ENCODE results near the gene L2HGDH. TPM values are rescaled to one million over a fixed set of nuclear protein-coding genes. Genes with fewer than 3 reads are reported as not detected.

L2HGDH gene
- total RNA-seq, 1 donor from 2014 or later = 10.8 TPM

- H3K4me3 Mint-ChIP-seq = no peak overlapping the region
- DNase-seq (ENCODE audit: extremely low spot score, unreplicated experiment) = no peak
- no peak overlapping the region for H3K27ac Mint-ChIP-seq
- no peaks in the 10 kb centered on the region for H3K9me3 Mint-ChIP-seq
- no peaks in the 10 kb centered on the region for H3K27me3 Mint-ChIP-seq
- peaks cover 4% of the 10 kb centered on the region for H3K36me3 Mint-ChIP-seq
- peaks cover 5% of the 10 kb centered on the region for H3K4me1 Mint-ChIP-seq (ENCODE audit: unreplicated experiment)
- TF ChIP-seq, protein P1, sequence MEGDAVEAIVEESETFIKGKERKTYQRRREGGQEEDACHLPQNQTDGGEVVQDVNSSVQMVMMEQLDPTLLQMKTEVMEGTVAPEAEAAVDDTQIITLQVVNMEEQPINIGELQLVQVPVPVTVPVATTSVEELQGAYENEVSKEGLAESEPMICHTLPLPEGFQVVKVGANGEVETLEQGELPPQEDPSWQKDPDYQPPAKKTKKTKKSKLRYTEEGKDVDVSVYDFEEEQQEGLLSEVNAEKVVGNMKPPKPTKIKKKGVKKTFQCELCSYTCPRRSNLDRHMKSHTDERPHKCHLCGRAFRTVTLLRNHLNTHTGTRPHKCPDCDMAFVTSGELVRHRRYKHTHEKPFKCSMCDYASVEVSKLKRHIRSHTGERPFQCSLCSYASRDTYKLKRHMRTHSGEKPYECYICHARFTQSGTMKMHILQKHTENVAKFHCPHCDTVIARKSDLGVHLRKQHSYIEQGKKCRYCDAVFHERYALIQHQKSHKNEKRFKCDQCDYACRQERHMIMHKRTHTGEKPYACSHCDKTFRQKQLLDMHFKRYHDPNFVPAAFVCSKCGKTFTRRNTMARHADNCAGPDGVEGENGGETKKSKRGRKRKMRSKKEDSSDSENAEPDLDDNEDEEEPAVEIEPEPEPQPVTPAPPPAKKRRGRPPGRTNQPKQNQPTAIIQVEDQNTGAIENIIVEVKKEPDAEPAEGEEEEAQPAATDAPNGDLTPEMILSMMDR (conservative IDR thresholded peaks at IDR 0.05) = no peak
Observed at GRCh38 chr14:50308363-50308915, 3.6 kb downstream of the L2HGDH start.

GRCh38 chr14:50303744-50304471 lies 8.1 kb downstream of the L2HGDH start:
- Mint-ChIP-seq H3K27me3 (no peaks in the 10 kb centered on the region), H3K27ac (no peak overlapping the region), H3K36me3 (peaks cover 24% of the 10 kb centered on the region), H3K4me1 (ENCODE audit: unreplicated experiment) (no peaks in the 10 kb centered on the region), H3K4me3 (no peak overlapping the region), H3K9me3 (no peaks in the 10 kb centered on the region)
- TF ChIP-seq, protein P1 (conservative IDR thresholded peaks at IDR 0.05) = no peak
- DNase-seq (ENCODE audit: extremely low spot score, unreplicated experiment) = no peak

DNA sequence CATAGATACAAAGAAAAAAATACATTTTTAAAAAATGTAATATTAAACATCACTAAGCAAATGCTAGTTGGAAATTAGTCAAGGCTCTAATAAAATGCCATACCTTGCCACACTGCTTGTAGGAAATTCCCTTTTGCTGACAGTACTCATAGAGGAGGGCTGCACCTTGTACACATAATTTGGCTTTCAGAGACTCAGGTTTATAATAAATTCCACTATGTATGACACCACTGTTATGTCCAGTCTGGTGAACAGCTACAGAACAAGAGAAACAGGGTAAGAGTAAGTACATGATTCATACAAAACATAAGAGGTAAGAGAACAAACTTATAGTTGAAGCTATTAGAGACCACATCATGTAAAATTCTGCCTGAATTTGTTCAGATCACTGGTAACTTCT lies 10.1 kb downstream of the L2HGDH start:
- Mint-ChIP-seq H3K9me3 (no peaks in the 10 kb centered on the region), H3K27me3 (no peaks in the 10 kb centered on the region), H3K4me1 (ENCODE audit: unreplicated experiment) (no peaks in the 10 kb centered on the region), H3K27ac (no peak overlapping the region), H3K36me3 (peaks cover 36% of the 10 kb centered on the region), H3K4me3 (no peak overlapping the region)
- TF ChIP-seq, protein P1 (conservative IDR thresholded peaks at IDR 0.05) = no peak
- no peak for DNase-seq (ENCODE audit: extremely low spot score, unreplicated experiment)

- TF ChIP-seq, protein P1 (conservative IDR thresholded peaks at IDR 0.05) = no peak
- no peaks in the 10 kb centered on the region for H3K27me3 Mint-ChIP-seq
- no peak for DNase-seq (ENCODE audit: extremely low spot score, unreplicated experiment)
- H3K27ac Mint-ChIP-seq = no peak overlapping the region
- H3K4me3 Mint-ChIP-seq = no peak overlapping the region
- H3K4me1 Mint-ChIP-seq (ENCODE audit: unreplicated experiment) = no peaks in the 10 kb centered on the region
- H3K36me3 Mint-ChIP-seq = peaks cover 36% of the 10 kb centered on the region
- no peaks in the 10 kb centered on the region for H3K9me3 Mint-ChIP-seq
Observed at GRCh38 chr14:50299585-50299984, 12.4 kb downstream of the L2HGDH start.

- H3K4me1 Mint-ChIP-seq (ENCODE audit: unreplicated experiment) = no peaks in the 10 kb centered on the region
- peaks cover 27% of the 10 kb centered on the region for H3K36me3 Mint-ChIP-seq
- no peak overlapping the region for H3K27ac Mint-ChIP-seq
- no peaks in the 10 kb centered on the region for H3K9me3 Mint-ChIP-seq
- H3K4me3 Mint-ChIP-seq = no peak overlapping the region
- TF ChIP-seq, protein P1 (conservative IDR thresholded peaks at IDR 0.05) = no peak
- no peaks in the 10 kb centered on the region for H3K27me3 Mint-ChIP-seq
- no peak for DNase-seq (ENCODE audit: extremely low spot score, unreplicated experiment)
Observed at GRCh38 chr14:50290306-50290705, 21.7 kb downstream of the L2HGDH start.
